Ascending aorta (tissue), 2 donors: ENCODE measurements around the gene KCNQ1OT1. TPM values are rescaled to one million over a fixed set of nuclear protein-coding genes. Genes with fewer than 3 reads are reported as not detected.

Experiments used
- DNase-seq, 2 donors: peaks; one replicate each; pipeline ENCODE4 v3.0.0-alpha.2; 2019; ENCODE audit warnings: low spot score in 2 of 2
- H3K27ac ChIP-seq, 2 donors: fragments of 200-600 bp; sonication (generic); one replicate each; pipeline ENCODE4 v1.5.1; 2016 to 2017; ENCODE audit warnings: mild to moderate bottlenecking in 1 of 2
- H3K27me3 ChIP-seq: fragments of 200-600 bp; sonication (generic); one replicate; pipeline ENCODE4 v1.5.1; 2017
- H3K36me3 ChIP-seq, 2 donors: fragments of 200-600 bp; sonication (generic); one replicate each; pipeline ENCODE4 v1.5.1; 2016
- H3K4me1 ChIP-seq, 2 donors: fragments of 200-600 bp; sonication (generic); one replicate each; pipeline ENCODE4 v1.5.1; 2016 to 2017; ENCODE audit warnings: mild to moderate bottlenecking in 1 of 2
- H3K4me3 ChIP-seq, 2 donors: fragments of 200-600 bp; sonication (generic); one replicate each; pipeline ENCODE4 v1.5.1; 2016 to 2017; ENCODE audit warnings: mild to moderate bottlenecking in 1 of 2
- H3K9me3 ChIP-seq, 2 donors: fragments of 200-600 bp; sonication (generic); one replicate each; pipeline ENCODE4 v1.5.1; 2016
- intact Hi-C: fragments of 100-400 bp; cut with DNase I; formaldehyde crosslinking; loops from one replicate; pipeline ENCODE4 v1.15.1; 2023
- total RNA-seq: library from RNA; depleted of rRNA; stranded (reverse); fragments of >200 nt; gene quantifications from one replicate; pipeline ENCODE4 v1.1.0, GENCODE V29; 2016
- TF ChIP-seq, protein P1 (sequence below), 3 experiments: fragments of 200-600 bp in 2 of 3; fragments of 450-650 bp in 1 of 3; sonication (generic) in 2 of 3; IDR thresholded peaks; one replicate each; pipeline ENCODE4 v1.5.1; 2016 to 2019; ENCODE audit warnings: antibody characterized with exemption in 3 of 3, mild to moderate bottlenecking in 1 of 3, moderate library complexity in 1 of 3

The KCNQ1OT1 gene
- total RNA-seq, 1 donor from 2014 or later, result 1.5 TPM

GRCh38 chr11:2653930-2654739, 45.7 kb downstream of the KCNQ1OT1 start:
- Histone ChIP-seq H3K9me3 (peaks cover 20 to 27% of the 10 kb centered on the region in 2 donors), H3K36me3 (no peaks in the 10 kb centered on the region), H3K27ac (no peak overlapping the region), H3K4me1 (no peaks in the 10 kb centered on the region), H3K27me3 (no peaks in the 10 kb centered on the region), H3K4me3 (no peak overlapping the region)
- TF ChIP-seq, protein P1, sequence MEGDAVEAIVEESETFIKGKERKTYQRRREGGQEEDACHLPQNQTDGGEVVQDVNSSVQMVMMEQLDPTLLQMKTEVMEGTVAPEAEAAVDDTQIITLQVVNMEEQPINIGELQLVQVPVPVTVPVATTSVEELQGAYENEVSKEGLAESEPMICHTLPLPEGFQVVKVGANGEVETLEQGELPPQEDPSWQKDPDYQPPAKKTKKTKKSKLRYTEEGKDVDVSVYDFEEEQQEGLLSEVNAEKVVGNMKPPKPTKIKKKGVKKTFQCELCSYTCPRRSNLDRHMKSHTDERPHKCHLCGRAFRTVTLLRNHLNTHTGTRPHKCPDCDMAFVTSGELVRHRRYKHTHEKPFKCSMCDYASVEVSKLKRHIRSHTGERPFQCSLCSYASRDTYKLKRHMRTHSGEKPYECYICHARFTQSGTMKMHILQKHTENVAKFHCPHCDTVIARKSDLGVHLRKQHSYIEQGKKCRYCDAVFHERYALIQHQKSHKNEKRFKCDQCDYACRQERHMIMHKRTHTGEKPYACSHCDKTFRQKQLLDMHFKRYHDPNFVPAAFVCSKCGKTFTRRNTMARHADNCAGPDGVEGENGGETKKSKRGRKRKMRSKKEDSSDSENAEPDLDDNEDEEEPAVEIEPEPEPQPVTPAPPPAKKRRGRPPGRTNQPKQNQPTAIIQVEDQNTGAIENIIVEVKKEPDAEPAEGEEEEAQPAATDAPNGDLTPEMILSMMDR (IDR thresholded peaks at IDR 0.05), result no peak
- intact Hi-C loops, result no loop called here
- DNase-seq, result no peak

- intact Hi-C loops, result no loop called here
- H3K4me1 ChIP-seq, result no peaks in the 10 kb centered on the region
- no peak overlapping the region for H3K27ac ChIP-seq
- no peak for DNase-seq
- no peaks in the 10 kb centered on the region for H3K36me3 ChIP-seq
- no peaks in the 10 kb centered on the region for H3K27me3 ChIP-seq
- H3K4me3 ChIP-seq, result no peak overlapping the region
- H3K9me3 ChIP-seq, result peaks cover 25 to 37% of the 10 kb centered on the region in 2 donors
- TF ChIP-seq, protein P1 (IDR thresholded peaks at IDR 0.05), result no peak
These were observed 46.6 kb downstream of the KCNQ1OT1 start for GRCh38 chr11:2653198-2653551.

DNA sequence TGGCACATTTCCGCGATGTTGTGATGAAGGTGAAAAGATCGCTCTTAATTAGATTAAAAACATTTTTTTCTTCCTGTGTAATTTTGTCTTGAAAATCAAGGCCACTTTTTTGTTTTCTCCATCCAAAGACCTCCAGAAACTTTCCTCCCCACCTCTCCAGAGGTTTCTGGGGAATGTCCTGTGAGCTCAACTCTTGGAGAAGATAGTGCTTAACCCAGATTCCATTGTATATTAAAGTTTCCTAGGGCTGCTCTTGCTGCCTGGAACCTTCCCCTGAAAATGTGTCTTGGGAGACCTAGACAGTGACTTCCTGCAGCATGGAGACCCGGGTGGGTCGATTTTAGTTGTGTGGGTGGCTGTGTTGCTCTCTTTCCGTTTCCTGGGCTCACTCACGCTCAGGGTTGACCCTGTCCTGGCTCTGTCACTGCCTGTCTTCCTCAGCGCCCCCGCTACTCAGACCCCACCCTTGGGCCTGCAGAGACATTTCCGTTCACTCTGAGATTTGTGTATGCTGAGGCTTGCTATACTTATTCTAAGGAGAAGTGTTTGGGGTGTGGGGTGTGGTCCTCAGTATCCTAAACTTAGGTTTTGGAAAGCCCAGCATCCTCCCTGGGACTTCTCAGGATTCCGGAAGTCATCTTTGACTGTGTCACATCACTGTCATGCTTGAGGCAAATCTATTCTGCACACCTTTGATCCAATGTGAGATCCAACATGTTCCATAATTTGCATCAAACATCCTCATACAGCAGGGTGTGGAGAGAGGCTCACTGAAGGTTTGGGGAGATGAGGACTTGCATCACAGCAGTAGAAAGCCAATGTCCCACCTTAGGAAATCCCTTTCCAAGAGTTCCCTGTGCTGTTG, 47.2 kb downstream of the KCNQ1OT1 start:
- Histone ChIP-seq H3K27me3 (no peaks in the 10 kb centered on the region), H3K9me3 (peaks cover 31 to 42% of the 10 kb centered on the region in 2 donors), H3K4me3 (no peak overlapping the region), H3K4me1 (no peaks in the 10 kb centered on the region), H3K36me3 (no peaks in the 10 kb centered on the region), H3K27ac (no peak overlapping the region)
- TF ChIP-seq, protein P1 (IDR thresholded peaks at IDR 0.05), result no peak
- no peak for DNase-seq
- intact Hi-C loops, result no loop called here

DNA sequence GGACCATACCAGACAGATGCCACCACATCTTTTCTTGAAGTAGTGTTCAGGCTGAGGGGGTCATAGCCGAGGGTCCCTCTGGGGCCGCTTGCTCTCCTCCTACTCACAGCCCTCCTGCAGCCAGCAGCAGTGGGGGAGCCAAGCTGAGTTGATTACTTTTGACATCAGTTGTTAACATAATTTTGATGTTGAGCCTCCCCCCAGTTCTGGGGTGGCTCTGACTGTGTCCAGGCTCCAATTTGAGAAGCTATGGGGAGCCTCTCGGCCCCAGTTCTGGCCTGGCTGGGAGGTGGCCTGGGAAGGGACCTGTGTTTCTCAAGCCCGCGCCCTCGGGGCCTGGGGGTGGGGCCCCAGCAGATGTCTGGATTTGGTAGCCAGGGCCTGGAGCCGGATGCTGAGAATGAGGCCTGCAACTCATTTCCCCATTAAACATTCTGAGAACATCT, 47.9 kb downstream of the KCNQ1OT1 start:
- Histone ChIP-seq H3K4me1 (no peaks in the 10 kb centered on the region), H3K36me3 (no peaks in the 10 kb centered on the region), H3K27ac (no peak overlapping the region), H3K9me3 (peaks cover 34 to 49% of the 10 kb centered on the region in 2 donors), H3K27me3 (no peaks in the 10 kb centered on the region), H3K4me3 (no peak overlapping the region)
- TF ChIP-seq, protein P1 (IDR thresholded peaks at IDR 0.05), result no peak
- DNase-seq, result no peak
- intact Hi-C loops, result no loop called here

GRCh38 chr11:2651054-2651617, 48.7 kb downstream of the KCNQ1OT1 start:
- intact Hi-C loops, result no loop called here
- Histone ChIP-seq H3K36me3 (no peaks in the 10 kb centered on the region), H3K27ac (no peak overlapping the region), H3K9me3 (peaks cover 41 to 55% of the 10 kb centered on the region in 2 donors), H3K4me1 (no peaks in the 10 kb centered on the region), H3K4me3 (no peak overlapping the region), H3K27me3 (no peaks in the 10 kb centered on the region)
- DNase-seq, result no peak
- TF ChIP-seq, protein P1 (IDR thresholded peaks at IDR 0.05), result no peak
